ES-I3 (cell line): ENCODE data around the gene WBP4.
"Not testable (repeated sequence)": the region's sequence is repeated elsewhere in the genome, so short reads cannot be mapped to it uniquely, and the experiment has no call there.

ENCODE experiments used
- H3K36me3 ChIP-seq: 2 replicates; pipeline ENCODE4 v1.6.1; 2013; ENCODE audit warnings: mild to moderate bottlenecking, low read length, control low read depth, moderate library complexity; ENCODE audit not compliant: insufficient read depth
- H3K4me1 ChIP-seq: 2 replicates; pipeline ENCODE4 v1.6.1; 2013; ENCODE audit warnings: mild to moderate bottlenecking, control low read depth, low read length; ENCODE audit not compliant: insufficient read depth
- H3K9ac ChIP-seq: 2 replicates; pipeline ENCODE4 v1.6.1; 2013; ENCODE audit warnings: low read depth, mild to moderate bottlenecking, low read length, moderate library complexity
- H3K9me3 ChIP-seq: 2 replicates; pipeline ENCODE4 v1.6.1; 2013; ENCODE audit warnings: mild to moderate bottlenecking, low read length, moderate library complexity; ENCODE audit not compliant: control insufficient read depth, insufficient read depth

The WBP4 gene

DNA sequence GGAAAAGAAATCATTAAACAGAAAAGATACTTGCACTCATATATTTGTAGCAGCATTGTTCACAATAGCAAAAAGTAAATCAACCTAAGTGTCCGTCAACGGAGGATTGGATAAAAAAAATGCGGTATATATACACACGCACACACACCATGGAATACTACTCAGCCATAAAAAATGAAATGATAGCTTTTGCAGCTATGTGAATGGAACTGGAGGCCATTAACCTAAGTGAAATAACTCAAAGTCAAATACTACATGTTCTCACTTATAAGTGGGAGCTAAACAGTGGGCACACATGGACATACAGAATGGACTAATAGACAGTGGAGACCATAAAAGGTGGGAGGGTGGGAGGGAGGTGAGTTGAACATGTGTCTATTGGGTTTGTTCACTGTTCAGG, 18.4 kb downstream of the WBP4 start:
- no peaks in the 10 kb centered on the region for H3K9me3 ChIP-seq
- peaks cover 17% of the 10 kb centered on the region for H3K36me3 ChIP-seq
- H3K4me1 ChIP-seq = no peaks in the 10 kb centered on the region
- H3K9ac ChIP-seq = no peak overlapping the region

DNA sequence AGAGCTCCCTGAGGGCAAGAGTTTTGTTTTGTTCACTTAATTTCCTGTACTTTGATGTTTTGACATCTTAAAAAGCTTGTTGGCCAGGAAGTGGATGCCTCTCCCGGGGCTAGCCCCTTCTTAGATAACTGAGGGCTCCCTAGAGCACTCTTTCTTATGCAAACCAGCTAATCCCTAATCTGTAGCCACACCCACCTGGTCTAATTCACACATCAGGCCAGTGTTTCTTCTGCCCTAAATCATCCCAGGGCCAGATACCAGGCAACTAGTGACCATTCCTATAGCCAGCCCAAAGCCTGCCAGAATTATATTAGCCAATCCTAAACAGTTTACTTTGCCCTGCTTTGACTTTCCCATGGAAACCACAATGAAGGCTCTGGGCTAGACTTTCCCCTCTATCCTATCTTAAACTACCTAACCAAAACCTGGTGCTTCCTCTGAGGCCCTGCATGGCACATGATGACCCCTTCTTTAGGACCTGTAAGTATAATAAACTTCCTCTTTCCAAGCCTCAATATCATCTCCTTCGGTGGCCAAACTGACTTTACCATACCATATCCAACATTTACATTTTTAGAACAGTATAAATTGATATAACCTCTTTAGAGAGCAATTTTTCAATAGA, 24.8 kb downstream of the WBP4 start:
- no peak overlapping the region for H3K9ac ChIP-seq
- peaks cover 4% of the 10 kb centered on the region; the same call in 1 of the 2 replicates for H3K36me3 ChIP-seq
- no peaks in the 10 kb centered on the region for H3K9me3 ChIP-seq
- H3K4me1 ChIP-seq = no peaks in the 10 kb centered on the region

GRCh38 chr13:41095681-41096080, 34.4 kb downstream of the WBP4 start:
- not testable (repeated sequence) for H3K9me3 ChIP-seq, H3K4me1 ChIP-seq, H3K36me3 ChIP-seq, H3K9ac ChIP-seq

GRCh38 chr13:41098761-41099160, 37.5 kb downstream of the WBP4 start:
- Histone ChIP-seq H3K36me3 (no peaks in the 10 kb centered on the region), H3K9me3 (no peaks in the 10 kb centered on the region), H3K4me1 (peaks cover 9% of the 10 kb centered on the region), H3K9ac (no peak overlapping the region)

DNA sequence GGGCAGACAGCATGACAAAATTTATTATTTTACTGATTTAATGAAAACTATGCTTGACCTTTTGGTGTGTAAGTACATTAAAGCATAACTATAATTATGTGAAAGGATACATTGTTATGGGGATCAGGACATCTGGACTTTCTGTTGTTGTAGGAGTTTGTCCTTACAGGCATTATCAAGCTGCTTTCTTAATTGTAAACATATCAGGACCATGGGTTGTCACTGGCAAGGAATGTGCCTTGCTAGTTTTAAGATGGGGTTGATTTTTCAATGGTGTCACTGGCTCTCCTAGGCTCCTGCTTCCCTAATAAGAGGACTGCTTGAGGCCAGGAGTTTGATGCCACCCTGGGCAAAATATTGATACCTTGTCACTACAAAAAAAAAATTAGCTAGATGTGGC, 38.7 kb downstream of the WBP4 start:
- Histone ChIP-seq H3K9ac (no peak overlapping the region), H3K4me1 (peaks cover 9% of the 10 kb centered on the region), H3K36me3 (no peaks in the 10 kb centered on the region), H3K9me3 (no peaks in the 10 kb centered on the region)

DNA sequence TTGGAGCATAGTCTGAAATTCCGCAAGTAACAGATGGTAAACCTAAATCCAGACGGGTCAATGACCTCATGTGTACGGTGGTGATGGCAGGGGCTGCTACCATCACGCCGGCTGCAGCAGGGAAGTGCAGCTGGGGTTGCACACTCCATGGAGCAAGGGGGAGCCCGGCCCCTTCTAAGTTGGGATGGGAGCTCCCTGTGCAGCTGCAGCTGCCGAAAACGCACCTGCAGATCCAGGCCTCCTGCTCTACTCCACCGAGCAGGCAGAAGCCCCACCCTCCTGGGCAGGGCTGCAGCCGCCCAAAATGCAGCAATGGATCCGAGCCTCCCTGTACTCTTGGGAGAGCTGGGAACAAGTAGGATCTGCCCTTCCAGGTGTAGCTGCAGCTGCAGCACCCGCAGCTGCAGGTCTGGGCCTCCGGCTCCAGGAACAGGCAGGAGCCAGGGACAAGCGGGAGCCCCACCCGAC, 45.8 kb downstream of the WBP4 start:
- Histone ChIP-seq H3K9ac (peak overlapping the region; percentile 42; the same call in 1 of the 2 replicates), H3K9me3 (no peaks in the 10 kb centered on the region; the same call in 1 of the 2 replicates), H3K4me1 (no peaks in the 10 kb centered on the region), H3K36me3 (no peaks in the 10 kb centered on the region)

GRCh38 chr13:41107584-41108014, 46.3 kb downstream of the WBP4 start:
- no peaks in the 10 kb centered on the region for H3K4me1 ChIP-seq
- peak overlapping the region; percentile 42; the same call in 1 of the 2 replicates for H3K9ac ChIP-seq
- H3K36me3 ChIP-seq = no peaks in the 10 kb centered on the region
- no peaks in the 10 kb centered on the region; the same call in 1 of the 2 replicates for H3K9me3 ChIP-seq

DNA sequence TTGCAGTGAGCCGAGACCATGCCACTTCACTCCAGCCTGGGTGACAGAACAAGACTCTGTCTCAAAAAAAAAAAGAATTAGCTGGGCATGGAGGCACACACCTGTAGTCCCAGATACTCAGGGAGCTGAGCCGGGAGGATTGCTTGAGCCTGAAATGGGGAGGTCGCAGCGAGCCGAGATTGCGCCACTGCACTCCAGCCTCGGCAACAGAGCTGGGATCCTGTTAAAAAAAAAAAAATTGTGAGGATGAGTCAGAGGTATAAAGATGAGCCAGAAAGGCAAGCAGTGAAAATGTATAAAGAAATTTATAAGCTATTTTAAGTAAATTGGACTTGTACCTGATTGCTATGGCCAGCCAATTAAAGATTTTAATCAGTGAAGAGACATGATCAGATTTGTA, 50.1 kb downstream of the WBP4 start:
- Histone ChIP-seq H3K36me3 (no peaks in the 10 kb centered on the region), H3K9ac (no peak overlapping the region)

GRCh38 chr13:41117869-41118268, 56.6 kb downstream of the WBP4 start:
- H3K9me3 ChIP-seq = no peaks in the 10 kb centered on the region
- no peaks in the 10 kb centered on the region for H3K36me3 ChIP-seq
- H3K4me1 ChIP-seq = no peaks in the 10 kb centered on the region
- H3K9ac ChIP-seq = no peak overlapping the region

More for the DNA sequence above, 50.1 kb downstream of the WBP4 start:
- H3K4me1 ChIP-seq = no peaks in the 10 kb centered on the region
- H3K9me3 ChIP-seq = no peaks in the 10 kb centered on the region; the same call in 1 of the 2 replicates

- H3K4me1 ChIP-seq = no peaks in the 10 kb centered on the region
- no peaks in the 10 kb centered on the region for H3K9me3 ChIP-seq
- H3K9ac ChIP-seq = no peak overlapping the region
- no peaks in the 10 kb centered on the region for H3K36me3 ChIP-seq
Observed at GRCh38 chr13:41122838-41123237, 61.5 kb downstream of the WBP4 start.

DNA sequence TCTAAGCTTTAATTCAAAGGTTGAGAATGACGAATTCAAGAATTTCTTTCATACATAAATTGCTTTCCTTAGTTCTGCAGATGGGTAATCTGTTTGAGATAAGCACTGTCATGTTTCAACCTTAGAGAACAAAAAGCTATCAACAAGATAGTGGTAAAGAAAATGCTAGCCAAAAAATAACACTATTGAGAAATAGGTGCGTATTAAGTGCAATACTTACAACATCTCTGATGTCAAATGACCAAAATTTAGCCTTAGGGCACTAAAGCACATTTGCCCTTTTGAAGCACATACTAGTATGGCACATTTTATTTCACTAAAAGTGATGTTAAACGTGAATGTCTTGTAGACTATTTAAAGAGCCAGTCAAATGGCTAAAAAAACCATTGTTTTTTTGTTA, 66.4 kb downstream of the WBP4 start:
- H3K4me1 ChIP-seq = peaks cover 5% of the 10 kb centered on the region; the same call in 1 of the 2 replicates
- no peak overlapping the region for H3K9ac ChIP-seq
- H3K9me3 ChIP-seq = no peaks in the 10 kb centered on the region
- no peaks in the 10 kb centered on the region for H3K36me3 ChIP-seq

DNA sequence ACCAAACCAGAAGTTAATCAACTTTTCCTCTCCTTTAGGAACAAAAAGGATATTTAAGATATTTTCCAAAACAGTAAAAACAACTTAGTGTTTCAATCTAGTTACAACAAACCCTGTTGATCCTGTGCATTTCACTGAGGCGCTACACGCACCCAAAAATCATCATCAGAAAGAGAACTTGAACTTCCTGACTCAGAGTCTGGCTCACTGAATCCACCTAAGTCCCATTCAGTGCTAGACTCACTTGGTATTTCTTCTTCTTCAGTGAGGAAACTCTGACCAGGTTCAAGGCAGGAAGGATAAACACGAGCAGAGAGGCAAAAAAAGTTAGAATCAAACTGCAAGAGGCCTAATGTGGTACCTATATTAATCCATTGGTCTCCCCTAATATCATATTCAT, 69.0 kb downstream of the WBP4 start:
- H3K36me3 ChIP-seq = no peaks in the 10 kb centered on the region
- H3K4me1 ChIP-seq = peaks cover 11% of the 10 kb centered on the region; the same call in 1 of the 2 replicates
- no peaks in the 10 kb centered on the region for H3K9me3 ChIP-seq
- H3K9ac ChIP-seq = peak overlapping the region; percentile 7; the same call in 1 of the 2 replicates

- not testable (repeated sequence) for H3K9me3 ChIP-seq, H3K36me3 ChIP-seq, H3K9ac ChIP-seq
- peaks cover 11% of the 10 kb centered on the region; the same call in 1 of the 2 replicates for H3K4me1 ChIP-seq
Observed at GRCh38 chr13:41131189-41131588, 69.9 kb downstream of the WBP4 start.

DNA sequence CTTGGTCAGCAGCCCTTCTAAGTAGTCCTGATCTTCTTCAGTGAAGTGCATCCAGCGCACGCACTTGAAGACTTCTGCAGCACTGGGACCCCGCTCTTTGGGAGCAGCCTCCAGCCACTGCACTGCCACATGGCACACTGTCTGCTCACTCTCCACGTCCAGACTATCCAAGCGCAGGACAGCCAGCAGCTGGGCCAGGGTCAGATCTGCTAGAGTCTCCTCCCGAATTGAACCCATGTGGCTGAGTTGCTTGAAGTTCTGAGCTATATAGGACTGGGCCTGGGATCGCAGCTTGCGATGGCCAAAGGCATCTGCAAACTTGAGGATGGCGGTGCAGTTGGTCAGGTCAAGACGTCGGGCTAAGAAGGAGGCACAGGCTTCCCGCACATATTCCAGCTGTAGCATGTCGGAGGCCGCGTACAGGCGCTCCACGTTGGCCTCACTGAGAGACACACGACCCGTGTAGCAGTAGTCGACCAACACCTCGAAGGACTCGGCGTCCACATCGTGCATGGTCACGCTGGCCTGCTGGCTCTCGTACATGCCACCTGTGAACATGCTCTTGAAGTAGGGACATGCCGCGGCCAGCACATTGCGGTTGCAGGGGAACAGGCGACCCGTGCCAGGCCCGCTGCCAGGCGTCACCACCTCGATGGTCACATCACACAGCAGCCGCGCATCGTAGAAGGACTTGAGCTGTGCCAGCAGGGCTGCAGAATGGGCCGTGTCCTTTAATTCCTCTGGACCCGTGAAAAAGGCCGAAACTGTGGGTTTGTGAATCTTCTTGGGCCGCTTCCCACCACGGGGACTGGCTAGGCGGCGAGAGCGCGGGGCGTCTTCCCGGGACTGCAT, 70.6 kb downstream of the WBP4 start:
- H3K4me1 ChIP-seq = peaks cover 11% of the 10 kb centered on the region; the same call in 1 of the 2 replicates
- H3K9me3 ChIP-seq, H3K36me3 ChIP-seq: not testable (repeated sequence)
- peak overlapping the region; percentile 62 for H3K9ac ChIP-seq
